HCT116 (cell line): ENCODE results near the gene ANKRD44. TPM values are rescaled to one million over a fixed set of nuclear protein-coding genes. Genes with fewer than 3 reads are reported as not detected.

ENCODE experiments used
- ATAC-seq: fragments of 200-7000 bp; cut with Tn5 transposase; 2 replicates; pipeline ENCODE4 v1.9.1; 2020; ENCODE audit warnings: mild to moderate bottlenecking, moderate library complexity
- BruUV-seq: library from RNA; stranded (reverse); fragments of 400-500 nt; replicated peaks from 2 replicates; lab custom pipeline; 2021; lab: Mats Ljungman, UMichigan
- CTCF ChIA-PET: fragments of 300-600 bp; sonication (Branson Sonifier 250); formaldehyde crosslinking; loops from one replicate; lab custom pipeline; 2021; ENCODE audit warnings: antibody characterized with exemption; lab: Charles Lee
- POLR2A ChIA-PET: fragments of 300-600, 350-600 bp; sonication (Branson Sonifier 250); formaldehyde crosslinking; loops from one replicate; lab custom pipeline; 2021; ENCODE audit warnings: antibody characterized with exemption; lab: Charles Lee
- RAD21 ChIA-PET, 2 experiments: fragments of 300-600 bp; sonication (Branson Sonifier 250); formaldehyde crosslinking; loops; one replicate each; lab custom pipeline; 2023; ENCODE audit warnings: low total read pairs in 2 of 2; ENCODE audit not compliant: uncharacterized antibody in 2 of 2, unreplicated experiment in 2 of 2, low non-redundant PET in 1 of 2; lab: Charles Lee
- DNase-seq: peaks from one replicate; pipeline ENCODE4 v3.0.0-alpha.2; 2010; ENCODE audit warnings: low read depth, low spot score
- H2AFZ ChIP-seq: fragments of 200-600 bp; shearing (Covaris generic), sonication (generic); 2 replicates; pipeline ENCODE4 v1.6.1; 2017; ENCODE audit warnings: low read depth, mixed run types, mixed read lengths, antibody characterized with exemption, low read length; ENCODE audit not compliant: poor library complexity, severe bottlenecking
- H3K27ac ChIP-seq: 2 replicates; pipeline ENCODE4 v1.5.1; 2012; ENCODE audit warnings: low read depth, low read length
- H3K27me3 ChIP-seq: fragments of 200-600 bp; sonication (generic); 2 replicates; pipeline ENCODE4 v1.6.1; 2016; ENCODE audit warnings: mixed run types, low read length, mixed read lengths; ENCODE audit not compliant: insufficient read depth
- H3K36me3 ChIP-seq, 2 experiments: fragments of 200-500 bp in 1 of 2; fragments of 200-600 bp in 1 of 2; sonication (Bioruptor generic) in 1 of 2; sonication (generic) in 1 of 2; 2 replicates each; pipeline versions ENCODE4 v1.5.1 to v1.6.1; 2014 to 2016; ENCODE audit warnings: low read length in 2 of 2, inconsistent platforms in 1 of 2, mixed read lengths in 1 of 2, mixed run types in 1 of 2; ENCODE audit not compliant: insufficient read depth in 2 of 2, control insufficient read depth in 1 of 2
- H3K4me1 ChIP-seq, 2 experiments: fragments of 200-600 bp in 1 of 2; sonication (generic) in 1 of 2; 2 replicates each; pipeline versions ENCODE4 v1.5.1 to v1.6.1; 2012 to 2017; ENCODE audit warnings: low read length in 2 of 2, inconsistent platforms in 1 of 2, mild to moderate bottlenecking in 1 of 2, mixed read lengths in 1 of 2, mixed run types in 1 of 2, moderate library complexity in 1 of 2; ENCODE audit not compliant: insufficient read depth in 2 of 2, control insufficient read depth in 1 of 2
- H3K4me2 ChIP-seq: fragments of 200-600 bp; sonication (generic); 2 replicates; pipeline ENCODE4 v1.6.1; 2017; ENCODE audit warnings: mixed run types, low read length, mixed read lengths
- H3K4me3 ChIP-seq, 2 experiments: fragments of 200-600 bp in 1 of 2; sonication (generic) in 1 of 2; replicated peaks in 1 of 2; 2 replicates each; pipeline ENCODE4 v1.5.1; 2011 to 2016; ENCODE audit warnings: low read length in 2 of 2, control low read depth in 1 of 2, low read depth in 1 of 2, mild to moderate bottlenecking in 1 of 2, mixed read lengths in 1 of 2, mixed run types in 1 of 2
- H3K79me2 ChIP-seq: fragments of 200-600 bp; sonication (generic); 2 replicates; pipeline ENCODE4 v1.6.1; 2017; ENCODE audit warnings: mild to moderate bottlenecking, mixed run types, low read length, moderate library complexity, mixed read lengths; ENCODE audit not compliant: insufficient read depth
- H3K9ac ChIP-seq: fragments of 200-600 bp; sonication (generic); 2 replicates; pipeline ENCODE4 v1.6.1; 2016; ENCODE audit warnings: low read length, mixed read lengths
- H3K9me2 ChIP-seq: fragments of 200-600 bp; sonication (generic), shearing (Covaris generic); 2 replicates; pipeline ENCODE4 v1.6.1; 2017; ENCODE audit warnings: mixed run types, mild to moderate bottlenecking, moderate library complexity; ENCODE audit not compliant: insufficient read depth
- H3K9me3 ChIP-seq, 2 experiments: fragments of 200-500 bp in 1 of 2; fragments of 200-600 bp in 1 of 2; sonication (Bioruptor generic) in 1 of 2; sonication (generic) in 1 of 2; 2 replicates each; pipeline ENCODE4 v1.6.1; 2014 to 2017; ENCODE audit warnings: low read length in 2 of 2, mixed read lengths in 2 of 2, inconsistent platforms in 1 of 2, low read depth in 1 of 2, mild to moderate bottlenecking in 1 of 2, mixed run types in 1 of 2, moderate library complexity in 1 of 2; ENCODE audit not compliant: control insufficient read depth in 1 of 2, insufficient read depth in 1 of 2
- H4K20me1 ChIP-seq: fragments of 200-600 bp; sonication (generic), shearing (Covaris generic); 2 replicates; pipeline ENCODE4 v1.6.1; 2017; ENCODE audit warnings: mixed run types, mild to moderate bottlenecking, moderate library complexity; ENCODE audit not compliant: insufficient read depth
- CEBPB ChIP-seq: IDR thresholded peaks from 2 replicates; pipeline ENCODE4 v1.6.1; 2012; ENCODE audit warnings: low read depth
- ELF1 ChIP-seq: IDR thresholded peaks from 2 replicates; pipeline ENCODE4 v1.6.1; 2012; ENCODE audit warnings: low read depth, borderline replicate concordance
- EZH2 ChIP-seq: fragments of 200-600 bp; sonication (generic); IDR thresholded peaks from 2 replicates; pipeline ENCODE4 v1.6.1; 2017; ENCODE audit warnings: antibody characterized with exemption, mixed run types
- EZH2phosphoT487 ChIP-seq: fragments of 200-600 bp; IDR thresholded peaks from 2 replicates; pipeline ENCODE4 v1.6.1; 2018; ENCODE audit warnings: antibody characterized with exemption, borderline replicate concordance
- FOSL1 ChIP-seq: IDR thresholded peaks from 2 replicates; pipeline ENCODE4 v1.6.1; 2012; ENCODE audit warnings: low read depth
- POLR2A ChIP-seq: IDR thresholded peaks from 2 replicates; pipeline ENCODE4 v1.7.0; 2011; ENCODE audit warnings: borderline replicate concordance; ENCODE audit not compliant: insufficient read depth, insufficient read length; ENCODE audit errors: extremely low read depth
- POLR2AphosphoS5 ChIP-seq: IDR thresholded peaks from 2 replicates; pipeline ENCODE4 v1.6.1; 2011; ENCODE audit warnings: mild to moderate bottlenecking, low read depth, low read length, moderate library complexity
- RAD21 ChIP-seq: IDR thresholded peaks from 2 replicates; pipeline ENCODE4 v1.6.1; 2012; ENCODE audit warnings: low read depth, mild to moderate bottlenecking
- REST ChIP-seq: IDR thresholded peaks from 2 replicates; pipeline ENCODE4 v1.6.1; 2012; ENCODE audit warnings: low read depth
- SP1 ChIP-seq: IDR thresholded peaks from 2 replicates; pipeline ENCODE4 v1.6.1; 2012; ENCODE audit warnings: low read depth
- SRF ChIP-seq: IDR thresholded peaks from 2 replicates; pipeline ENCODE4 v1.6.1; 2012; ENCODE audit warnings: low read depth
- TCF7L2 ChIP-seq: IDR thresholded peaks from 2 replicates; pipeline ENCODE4 v1.7.0; 2011; ENCODE audit warnings: borderline replicate concordance, inconsistent platforms; ENCODE audit not compliant: insufficient read depth, insufficient read length; ENCODE audit errors: extremely low read depth
- ZBTB33 ChIP-seq: IDR thresholded peaks from 2 replicates; pipeline ENCODE4 v1.6.1; 2011; ENCODE audit warnings: mild to moderate bottlenecking, low read length, moderate library complexity; ENCODE audit not compliant: insufficient replicate concordance; ENCODE audit errors: extremely low read depth
- ZFX ChIP-seq: fragments of 450-650 bp; IDR thresholded peaks from 2 replicates; pipeline ENCODE4 v1.6.1; 2017
- intact Hi-C: fragments of 100-400 bp; cut with micrococcal nuclease; formaldehyde crosslinking; loops from 2 replicates; pipeline ENCODE4 v1.10.0; 2022
- total RNA-seq: library from RNA; stranded (reverse); gene quantifications from one replicate; pipeline ENCODE4 v1.2.1, GENCODE V29; 2021; ENCODE audit not compliant: unreplicated experiment
- TF ChIP-seq, protein P1 (sequence below): IDR thresholded peaks from 2 replicates; pipeline ENCODE4 v1.6.1; 2012
- TF ChIP-seq, protein P2 (sequence below), 3 experiments: fragments of 200-600 bp in 1 of 3; sonication (generic) in 1 of 3; IDR thresholded peaks in 2 of 3; conservative IDR thresholded peaks in 1 of 3; 2 replicates each; pipeline ENCODE4 v1.5.1; 2012 to 2017; ENCODE audit warnings: low read depth in 2 of 3, low read length in 2 of 3, antibody characterized with exemption in 1 of 3, borderline replicate concordance in 1 of 3, control low read depth in 1 of 3, mild to moderate bottlenecking in 1 of 3, mixed read lengths in 1 of 3, mixed run types in 1 of 3, moderate library complexity in 1 of 3; ENCODE audit not compliant: insufficient read depth in 1 of 3

ANKRD44 gene
- total RNA-seq, 1 experiment from 2014 or later, result 2.7 TPM

- TF ChIP-seq POLR2AphosphoS5, result no peak
- no peak for TF ChIP-seq CEBPB
- TF ChIP-seq TCF7L2, result no peak
- TF ChIP-seq POLR2A, result no peak
Measured at GRCh38 chr2:197248623-197249022, 62.0 kb downstream of the ANKRD44 start (continued).

GRCh38 chr2:197248001-197248401 is 62.6 kb downstream of the ANKRD44 start:
- H2AFZ ChIP-seq, result no peak overlapping the region
- POLR2A ChIA-PET, result no interaction called here
- H3K36me3 ChIP-seq, result no peaks in the 10 kb centered on the region
- BruUV-seq, result no TSS peak
- H3K79me2 ChIP-seq, result no peaks in the 10 kb centered on the region
- RAD21 ChIA-PET, result no interaction called here
- DNase-seq (no peak), ATAC-seq (no peak)
- no peak overlapping the region for H3K27ac ChIP-seq
- no peak overlapping the region for H3K4me2 ChIP-seq
- no peak overlapping the region for H3K4me3 ChIP-seq
- intact Hi-C loops, result no loop called here
- no peaks in the 10 kb centered on the region for H3K9me3 ChIP-seq
- no peaks in the 10 kb centered on the region for H3K27me3 ChIP-seq
- H3K9me2 ChIP-seq, result no peaks in the 10 kb centered on the region
- CTCF ChIA-PET, result no interaction called here
- no peak overlapping the region for H3K9ac ChIP-seq
- H4K20me1 ChIP-seq, result no peaks in the 10 kb centered on the region
- H3K4me1 ChIP-seq, result no peaks in the 10 kb centered on the region
- TF ChIP-seq REST (no peak), EZH2 (no peak), POLR2AphosphoS5 (no peak), RAD21 (no peak), TCF7L2 (no peak), FOSL1 (no peak), CEBPB (no peak), ZBTB33 (no peak), SRF (no peak), ELF1 (no peak), POLR2A (no peak), ZFX (no peak), SP1 (no peak), EZH2phosphoT487 (no peak)
- TF ChIP-seq, protein P1, sequence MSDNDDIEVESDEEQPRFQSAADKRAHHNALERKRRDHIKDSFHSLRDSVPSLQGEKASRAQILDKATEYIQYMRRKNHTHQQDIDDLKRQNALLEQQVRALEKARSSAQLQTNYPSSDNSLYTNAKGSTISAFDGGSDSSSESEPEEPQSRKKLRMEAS, result no peak
- TF ChIP-seq, protein P2, sequence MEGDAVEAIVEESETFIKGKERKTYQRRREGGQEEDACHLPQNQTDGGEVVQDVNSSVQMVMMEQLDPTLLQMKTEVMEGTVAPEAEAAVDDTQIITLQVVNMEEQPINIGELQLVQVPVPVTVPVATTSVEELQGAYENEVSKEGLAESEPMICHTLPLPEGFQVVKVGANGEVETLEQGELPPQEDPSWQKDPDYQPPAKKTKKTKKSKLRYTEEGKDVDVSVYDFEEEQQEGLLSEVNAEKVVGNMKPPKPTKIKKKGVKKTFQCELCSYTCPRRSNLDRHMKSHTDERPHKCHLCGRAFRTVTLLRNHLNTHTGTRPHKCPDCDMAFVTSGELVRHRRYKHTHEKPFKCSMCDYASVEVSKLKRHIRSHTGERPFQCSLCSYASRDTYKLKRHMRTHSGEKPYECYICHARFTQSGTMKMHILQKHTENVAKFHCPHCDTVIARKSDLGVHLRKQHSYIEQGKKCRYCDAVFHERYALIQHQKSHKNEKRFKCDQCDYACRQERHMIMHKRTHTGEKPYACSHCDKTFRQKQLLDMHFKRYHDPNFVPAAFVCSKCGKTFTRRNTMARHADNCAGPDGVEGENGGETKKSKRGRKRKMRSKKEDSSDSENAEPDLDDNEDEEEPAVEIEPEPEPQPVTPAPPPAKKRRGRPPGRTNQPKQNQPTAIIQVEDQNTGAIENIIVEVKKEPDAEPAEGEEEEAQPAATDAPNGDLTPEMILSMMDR (IDR thresholded peaks at IDR 0.05 in 2 of 3, conservative IDR thresholded peaks at IDR 0.05 in 1 of 3; ENCODE audit: borderline replicate concordance in 1 of 3, insufficient read depth in 1 of 3, low read depth in 2 of 3, low read length in 2 of 3), result no peak
